Upper lobe of left lung (tissue), 6 donors: ENCODE data around the gene ZNF407. TPM values are rescaled to one million over a fixed set of nuclear protein-coding genes. Genes with fewer than 3 reads are reported as not detected.

ENCODE experiments used
- ATAC-seq, 2 donors: fragments of 200-7000 bp; cut with Tn5 transposase; one replicate each; pipeline ENCODE4 v1.9.1; 2022; ENCODE audit warnings: mild to moderate bottlenecking in 2 of 2, moderate library complexity in 2 of 2; ENCODE audit not compliant: low FRiP score in 2 of 2
- DNase-seq, 2 donors: peaks; one replicate each; pipeline ENCODE4 v3.0.0-alpha.2; 2019 to 2020
- H3K27ac ChIP-seq, 4 donors: fragments of 200-600 bp; sonication (generic); one replicate each; pipeline ENCODE4 v1.5.1; 2016 to 2019
- H3K27me3 ChIP-seq, 4 donors: fragments of 200-600 bp; sonication (generic); one replicate each; pipeline ENCODE4 v1.5.1; 2017 to 2019
- H3K36me3 ChIP-seq, 4 donors: fragments of 200-600 bp; sonication (generic); one replicate each; pipeline ENCODE4 v1.5.1; 2016 to 2019
- H3K4me1 ChIP-seq, 4 donors: fragments of 200-600 bp; sonication (generic); one replicate each; pipeline ENCODE4 v1.5.1; 2018 to 2019
- H3K4me3 ChIP-seq, 4 donors: fragments of 200-600 bp; sonication (generic); one replicate each; pipeline ENCODE4 v1.5.1; 2017 to 2019; ENCODE audit warnings: mild to moderate bottlenecking in 2 of 4, moderate library complexity in 1 of 4
- H3K9me3 ChIP-seq, 4 donors: fragments of 200-600 bp; sonication (generic); one replicate each; pipeline ENCODE4 v1.5.1; 2018 to 2019
- EP300 ChIP-seq, 4 donors: sonication (generic); formaldehyde crosslinking; IDR thresholded peaks; one replicate each; pipeline ENCODE4 v1.5.1; 2017; ENCODE audit warnings: antibody characterized with exemption in 4 of 4, control low read depth in 2 of 4
- POLR2A ChIP-seq, 4 donors: fragments of 450-650 bp; IDR thresholded peaks; one replicate each; pipeline ENCODE4 v1.5.1; 2016 to 2017; ENCODE audit warnings: antibody characterized with exemption in 4 of 4, mild to moderate bottlenecking in 2 of 4
- POLR2AphosphoS5 ChIP-seq, 2 donors: sonication (generic); formaldehyde crosslinking; IDR thresholded peaks; one replicate each; pipeline ENCODE4 v1.5.1; 2017; ENCODE audit warnings: antibody characterized with exemption in 2 of 2
- WGBS, 2 donors: methylation state at CpG; one replicate each; pipeline ENCODE4 v1.1.5; 2017 to 2018; 5-methylcytosine and 5-hydroxymethylcytosine counted together
- total RNA-seq, 6 donors: library from RNA; depleted of rRNA in 4 of 6; stranded (reverse); fragments of >200 nt in 4 of 6; gene quantifications; one replicate each; pipeline versions ENCODE4 v1.1.0 to v1.2.1, GENCODE V29; 2016 to 2021
- TF ChIP-seq, protein P1 (sequence below), 6 experiments: fragments of 450-650 bp in 4 of 6; fragments of 200-600 bp in 2 of 6; sonication (generic) in 2 of 6; IDR thresholded peaks; one replicate each; pipeline ENCODE4 v1.5.1; 2016 to 2019; ENCODE audit warnings: antibody characterized with exemption in 6 of 6
- donor health status: DM: no; HTN: no; CAD: no; lungs with moderate emphysema.
- donor health status: DM: no; HTN: yes; CAD: no; lungs with severe emphysema.

Gene ZNF407
- total RNA-seq, 6 donors from 2014 or later, result 12.2 to 77.5 (median 17.1) TPM

DNA sequence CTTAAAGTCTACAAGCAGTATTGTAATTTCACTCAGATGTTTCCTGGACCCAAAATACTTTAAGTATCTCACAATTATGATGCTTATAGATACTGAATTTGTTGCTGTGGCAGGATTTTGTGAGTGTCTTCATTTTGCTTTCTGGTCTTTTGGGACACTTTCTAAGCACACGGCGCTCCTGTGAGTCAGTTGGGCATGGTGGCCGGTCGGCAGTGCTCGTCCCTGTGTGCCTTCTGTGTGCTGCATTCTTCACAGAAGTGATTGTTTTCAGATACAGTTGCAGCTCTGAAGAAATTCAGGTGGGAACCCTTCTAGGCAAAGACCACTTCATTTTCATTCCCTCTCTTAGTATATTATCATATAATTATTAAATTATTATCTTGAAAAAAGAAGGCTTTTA is 273.3 kb downstream of the ZNF407 start:
- H3K4me1 ChIP-seq, result no peaks in the 10 kb centered on the region
- H3K27ac ChIP-seq, result no peak overlapping the region
- 98 to 99% methylated on average over 5 of the region's 5 CpGs for WGBS, 2 donors
- no peaks in the 10 kb centered on the region for H3K9me3 ChIP-seq
- ATAC-seq (no peak), DNase-seq (no peak)
- H3K27me3 ChIP-seq, result no peaks in the 10 kb centered on the region
- no peak overlapping the region for H3K4me3 ChIP-seq
- no peaks in the 10 kb centered on the region for H3K36me3 ChIP-seq
- TF ChIP-seq POLR2A (IDR thresholded peaks at IDR 0.05) (no peak), EP300 (IDR thresholded peaks at IDR 0.05) (no peak)
- TF ChIP-seq, protein P1, sequence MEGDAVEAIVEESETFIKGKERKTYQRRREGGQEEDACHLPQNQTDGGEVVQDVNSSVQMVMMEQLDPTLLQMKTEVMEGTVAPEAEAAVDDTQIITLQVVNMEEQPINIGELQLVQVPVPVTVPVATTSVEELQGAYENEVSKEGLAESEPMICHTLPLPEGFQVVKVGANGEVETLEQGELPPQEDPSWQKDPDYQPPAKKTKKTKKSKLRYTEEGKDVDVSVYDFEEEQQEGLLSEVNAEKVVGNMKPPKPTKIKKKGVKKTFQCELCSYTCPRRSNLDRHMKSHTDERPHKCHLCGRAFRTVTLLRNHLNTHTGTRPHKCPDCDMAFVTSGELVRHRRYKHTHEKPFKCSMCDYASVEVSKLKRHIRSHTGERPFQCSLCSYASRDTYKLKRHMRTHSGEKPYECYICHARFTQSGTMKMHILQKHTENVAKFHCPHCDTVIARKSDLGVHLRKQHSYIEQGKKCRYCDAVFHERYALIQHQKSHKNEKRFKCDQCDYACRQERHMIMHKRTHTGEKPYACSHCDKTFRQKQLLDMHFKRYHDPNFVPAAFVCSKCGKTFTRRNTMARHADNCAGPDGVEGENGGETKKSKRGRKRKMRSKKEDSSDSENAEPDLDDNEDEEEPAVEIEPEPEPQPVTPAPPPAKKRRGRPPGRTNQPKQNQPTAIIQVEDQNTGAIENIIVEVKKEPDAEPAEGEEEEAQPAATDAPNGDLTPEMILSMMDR (IDR thresholded peaks at IDR 0.05), result no peak

- no peak overlapping the region for H3K27ac ChIP-seq
- WGBS, 2 donors, result 95% methylated on average over 3 of the region's 3 CpGs
- ATAC-seq, result no peak
These were observed 276.0 kb downstream of the ZNF407 start for GRCh38 chr18:74873629-74874028.

GRCh38 chr18:74874351-74874750 is 276.7 kb downstream of the ZNF407 start:
- Histone ChIP-seq H3K9me3 (no peaks in the 10 kb centered on the region), H3K4me3 (no peak overlapping the region), H3K36me3 (peaks cover 0 to 5% (median 0%) of the 10 kb centered on the region in 4 donors), H3K27ac (no peak overlapping the region), H3K27me3 (no peaks in the 10 kb centered on the region), H3K4me1 (no peaks in the 10 kb centered on the region)
- 96 to 100% methylated on average over 5 of the region's 5 CpGs for WGBS, 2 donors
- no peak for DNase-seq
- TF ChIP-seq, protein P1 (IDR thresholded peaks at IDR 0.05), result no peak
- TF ChIP-seq POLR2A (IDR thresholded peaks at IDR 0.05) (no peak), POLR2AphosphoS5 (IDR thresholded peaks at IDR 0.05) (no peak), EP300 (IDR thresholded peaks at IDR 0.05) (no peak)
- no peak for ATAC-seq

More at GRCh38 chr18:74873629-74874028, 276.0 kb downstream of the ZNF407 start:
- Histone ChIP-seq H3K4me3 (no peak overlapping the region), H3K4me1 (no peaks in the 10 kb centered on the region), H3K27me3 (no peaks in the 10 kb centered on the region), H3K36me3 (peaks cover 0 to 5% (median 0%) of the 10 kb centered on the region in 4 donors), H3K9me3 (no peaks in the 10 kb centered on the region)
- no peak for DNase-seq
- TF ChIP-seq, protein P1 (IDR thresholded peaks at IDR 0.05), result no peak
- no peak for TF ChIP-seq POLR2A (IDR thresholded peaks at IDR 0.05)
- TF ChIP-seq EP300 (IDR thresholded peaks at IDR 0.05), result no peak
- TF ChIP-seq POLR2AphosphoS5 (IDR thresholded peaks at IDR 0.05), result no peak

- no peaks in the 10 kb centered on the region for H3K4me1 ChIP-seq
- H3K27ac ChIP-seq, result no peak overlapping the region
- no peak overlapping the region for H3K4me3 ChIP-seq
- H3K36me3 ChIP-seq, result peaks cover 0 to 12% (median 10%) of the 10 kb centered on the region in 4 donors
- no peaks in the 10 kb centered on the region for H3K9me3 ChIP-seq
- 97% methylated on average over 18 of the region's 18 CpGs for WGBS, 2 donors
- no peaks in the 10 kb centered on the region for H3K27me3 ChIP-seq
- TF ChIP-seq, protein P1 (IDR thresholded peaks at IDR 0.05), result no peak
- TF ChIP-seq POLR2A (IDR thresholded peaks at IDR 0.05) (no peak), EP300 (IDR thresholded peaks at IDR 0.05) (no peak), POLR2AphosphoS5 (IDR thresholded peaks at IDR 0.05) (no peak)
- DNase-seq, result peak in 1 of 2 donors; percentile 30
- no peak for ATAC-seq
These were observed 279.1 kb downstream of the ZNF407 start for GRCh38 chr18:74876630-74877243.

- no peak for TF ChIP-seq EP300 (IDR thresholded peaks at IDR 0.05)
- no peaks in the 10 kb centered on the region for H3K9me3 ChIP-seq
- H3K36me3 ChIP-seq, result peaks cover 0 to 23% (median 12%) of the 10 kb centered on the region in 4 donors
- no peaks in the 10 kb centered on the region for H3K27me3 ChIP-seq
- H3K4me3 ChIP-seq, result no peak overlapping the region
- H3K27ac ChIP-seq, result no peak overlapping the region
- WGBS, 2 donors, result 92 to 95% methylated on average over 6 of the region's 6 CpGs
- no peak for ATAC-seq
- DNase-seq, result no peak
- no peaks in the 10 kb centered on the region for H3K4me1 ChIP-seq
These were observed 280.6 kb downstream of the ZNF407 start for GRCh38 chr18:74878267-74878666.
